Small intestine (tissue), 7 donors: ENCODE measurements around the gene OPCML. TPM values are rescaled to one million over a fixed set of nuclear protein-coding genes. Genes with fewer than 3 reads are reported as not detected.

Experiments
- DNase-seq, 2 donors: peaks; one replicate each; pipeline versions ENCODE4 v3.0.0 to v3.0.0-alpha.2; 2013
- FAIRE-seq: peaks from 2 replicates; lab custom pipeline; 2012; peaks lifted over from hg19 to GRCh38; lab: Jason Lieb, UNC
- H3K27ac ChIP-seq, 3 donors: one replicate each; pipeline ENCODE4 v1.5.1; 2013; ENCODE audit warnings: low read length in 2 of 3, mild to moderate bottlenecking in 2 of 3, control low read depth in 1 of 3, inconsistent platforms in 1 of 3, low read depth in 1 of 3, moderate library complexity in 1 of 3
- H3K27me3 ChIP-seq, 3 donors: one replicate each; pipeline ENCODE4 v1.6.1; 2013; ENCODE audit warnings: low read length in 3 of 3, inconsistent platforms in 1 of 3; ENCODE audit not compliant: control insufficient read depth in 3 of 3, insufficient read depth in 3 of 3
- H3K36me3 ChIP-seq, 3 donors: one replicate each; pipeline ENCODE4 v1.6.1; 2013; ENCODE audit warnings: low read length in 3 of 3, inconsistent platforms in 1 of 3, low read depth in 1 of 3, mild to moderate bottlenecking in 1 of 3, moderate library complexity in 1 of 3; ENCODE audit not compliant: control insufficient read depth in 3 of 3, insufficient read depth in 2 of 3
- H3K4me1 ChIP-seq, 3 donors: one replicate each; pipeline ENCODE4 v1.6.1; 2013; ENCODE audit warnings: low read length in 2 of 3, inconsistent platforms in 1 of 3, low read depth in 1 of 3, mild to moderate bottlenecking in 1 of 3, moderate library complexity in 1 of 3; ENCODE audit not compliant: control insufficient read depth in 3 of 3, insufficient read depth in 2 of 3
- H3K4me3 ChIP-seq, 3 donors: one replicate each; pipeline ENCODE4 v1.5.1; 2013; ENCODE audit warnings: low read length in 3 of 3, control low read depth in 1 of 3, inconsistent platforms in 1 of 3, low read depth in 1 of 3, mild to moderate bottlenecking in 1 of 3, moderate library complexity in 1 of 3
- H3K9me3 ChIP-seq, 2 donors: one replicate each; pipeline ENCODE4 v1.6.1; 2013; ENCODE audit warnings: low read depth in 1 of 2, low read length in 1 of 2; ENCODE audit not compliant: control insufficient read depth in 2 of 2, insufficient read depth in 1 of 2
- WGBS, 3 donors: extraction: QIAGEN DNeasy Blood & Tissue Kit; methylation state at CpG; one replicate each; pipeline ENCODE4 v1.1.7; 2013; 5-methylcytosine and 5-hydroxymethylcytosine counted together
- polyA plus RNA-seq, 4 donors: library from polyadenylated mRNA; stranded (reverse) in 3 of 4; unstranded in 1 of 4; fragments of 200-250 nt in 3 of 4; fragments of 120-200 nt in 1 of 4; gene quantifications; one replicate each; pipeline versions ENCODE4 v1.2.1 to v1.2.3, GENCODE V29; 2013
- donor health status: healthy with polysubstance abuse.
- donor health status: control.
- donor health status: control.
- donor health status: Bipolar disorder and iron deficiency.
- donor health status: healthy.

Gene OPCML
- polyA plus RNA-seq, 4 donors: 0.16 to 2.0 TPM; not detected in 2

DNA sequence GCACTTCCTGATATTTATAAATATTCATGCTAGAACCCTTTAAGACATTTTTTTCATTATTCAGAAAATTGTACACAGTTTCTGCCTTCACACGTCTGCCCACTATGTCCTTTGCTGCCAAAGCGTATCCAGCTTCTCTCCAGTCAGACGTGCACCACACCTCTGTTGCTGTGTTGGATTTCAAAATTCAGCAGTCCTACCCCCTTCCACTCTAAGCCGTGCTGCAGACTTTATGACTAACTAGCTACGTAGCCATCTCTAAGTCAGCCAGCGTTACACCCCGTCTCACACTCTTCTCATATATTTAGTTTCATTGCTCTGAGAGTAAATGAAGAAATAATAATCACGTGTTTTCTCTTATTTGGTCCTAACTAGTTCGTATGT lies 28.2 kb upstream of the OPCML start:
- Histone ChIP-seq H3K4me3 (no peak overlapping the region), H3K4me1 (no peaks in the 10 kb centered on the region), H3K9me3 (no peaks in the 10 kb centered on the region), H3K27me3 (no peaks in the 10 kb centered on the region), H3K27ac (no peak overlapping the region), H3K36me3 (no peaks in the 10 kb centered on the region)
- FAIRE-seq (no peak), DNase-seq (no peak)
- WGBS, 3 donors: 60 to 69% (median 60%) methylated on average over 9 of the region's 9 CpGs

DNA sequence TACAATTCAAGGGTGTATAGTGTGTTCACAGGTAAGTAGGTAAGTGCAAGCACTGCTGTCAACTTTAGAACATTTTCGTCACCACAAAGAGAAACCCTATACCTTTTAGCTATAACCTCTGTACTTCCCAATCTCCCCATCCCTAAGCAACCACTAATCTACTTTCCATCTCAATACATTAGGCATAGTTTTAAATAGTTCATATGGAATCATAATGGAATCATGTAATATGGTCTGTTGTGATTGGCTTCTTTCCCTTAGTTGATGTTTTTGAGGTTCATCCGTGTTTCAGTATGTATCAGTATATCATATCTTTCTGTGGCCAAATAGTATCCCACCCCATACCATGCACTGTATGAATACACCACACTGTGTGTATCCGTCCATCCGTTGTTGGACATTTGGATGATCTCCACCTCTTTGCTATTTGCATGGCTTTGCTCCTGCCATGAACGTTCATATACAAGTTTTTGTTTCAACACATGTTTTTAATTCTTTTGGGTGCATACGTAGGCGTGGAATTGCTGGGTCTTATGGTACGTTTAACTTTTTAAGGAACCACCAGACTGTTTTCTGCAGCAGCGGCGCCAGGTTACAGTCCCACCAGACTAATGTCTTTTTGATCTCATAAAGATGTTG lies 27.7 kb upstream of the OPCML start:
- H3K4me1 ChIP-seq: no peaks in the 10 kb centered on the region
- H3K36me3 ChIP-seq: no peaks in the 10 kb centered on the region
- H3K27ac ChIP-seq: no peak overlapping the region
- no peaks in the 10 kb centered on the region for H3K27me3 ChIP-seq
- FAIRE-seq: no peak
- DNase-seq: no peak
- no peak overlapping the region for H3K4me3 ChIP-seq
- H3K9me3 ChIP-seq: no peaks in the 10 kb centered on the region
- WGBS, 3 donors: 86 to 89% (median 89%) methylated on average over 10 of the region's 10 CpGs

DNA sequence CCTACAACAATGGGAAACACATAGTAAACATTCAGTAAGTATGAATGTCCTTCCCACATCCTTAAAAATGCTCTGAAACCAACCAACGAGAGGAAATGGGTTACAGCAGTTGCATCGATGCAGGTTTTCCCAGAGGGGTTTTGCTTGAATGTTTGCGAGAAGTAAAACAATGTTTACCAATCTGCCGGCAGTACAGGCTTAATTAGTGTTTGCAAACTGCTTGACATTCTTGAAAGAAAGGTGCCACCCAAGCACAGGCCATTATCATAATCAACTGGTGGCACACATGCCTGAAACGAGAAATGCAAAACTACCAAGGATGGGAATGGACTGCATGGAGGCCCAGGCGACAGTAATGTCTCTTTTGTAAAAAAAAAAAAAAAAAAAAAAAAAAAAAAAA lies 27.1 kb upstream of the OPCML start:
- Histone ChIP-seq H3K4me1 (no peaks in the 10 kb centered on the region), H3K36me3 (no peaks in the 10 kb centered on the region), H3K27me3 (no peaks in the 10 kb centered on the region), H3K9me3 (no peaks in the 10 kb centered on the region), H3K27ac (no peak overlapping the region), H3K4me3 (no peak overlapping the region)
- no peak for FAIRE-seq
- no peak for DNase-seq
- 45 to 59% (median 48%) methylated on average over 6 of the region's 6 CpGs for WGBS, 3 donors

DNA sequence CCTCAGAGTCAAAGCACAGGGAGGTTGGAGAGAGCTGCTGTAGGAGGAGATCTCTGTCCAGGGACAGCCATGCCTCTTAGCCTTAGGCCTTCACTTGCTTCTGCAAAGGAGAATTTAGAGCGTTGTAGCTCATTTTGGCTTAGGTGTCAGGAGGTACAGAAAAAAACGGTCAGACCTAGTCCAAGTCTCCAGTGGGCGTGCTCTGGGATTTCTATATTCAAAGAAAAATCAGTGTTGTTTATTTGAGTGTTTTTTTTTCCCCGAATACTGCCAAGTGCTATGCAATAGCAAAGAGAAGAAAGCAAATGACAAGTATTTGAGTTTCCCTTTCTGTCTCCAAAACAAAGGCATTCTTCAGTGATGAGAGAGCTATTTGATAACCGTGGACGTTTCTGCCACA lies 22.7 kb upstream of the OPCML start:
- DNase-seq (no peak), FAIRE-seq (no peak)
- no peak overlapping the region for H3K4me3 ChIP-seq
- H3K36me3 ChIP-seq: no peaks in the 10 kb centered on the region
- WGBS, 3 donors: 56 to 64% (median 60%) methylated on average over 6 of the region's 6 CpGs
- no peaks in the 10 kb centered on the region for H3K4me1 ChIP-seq
- no peaks in the 10 kb centered on the region for H3K27me3 ChIP-seq
- no peak overlapping the region for H3K27ac ChIP-seq
- no peaks in the 10 kb centered on the region for H3K9me3 ChIP-seq

DNA sequence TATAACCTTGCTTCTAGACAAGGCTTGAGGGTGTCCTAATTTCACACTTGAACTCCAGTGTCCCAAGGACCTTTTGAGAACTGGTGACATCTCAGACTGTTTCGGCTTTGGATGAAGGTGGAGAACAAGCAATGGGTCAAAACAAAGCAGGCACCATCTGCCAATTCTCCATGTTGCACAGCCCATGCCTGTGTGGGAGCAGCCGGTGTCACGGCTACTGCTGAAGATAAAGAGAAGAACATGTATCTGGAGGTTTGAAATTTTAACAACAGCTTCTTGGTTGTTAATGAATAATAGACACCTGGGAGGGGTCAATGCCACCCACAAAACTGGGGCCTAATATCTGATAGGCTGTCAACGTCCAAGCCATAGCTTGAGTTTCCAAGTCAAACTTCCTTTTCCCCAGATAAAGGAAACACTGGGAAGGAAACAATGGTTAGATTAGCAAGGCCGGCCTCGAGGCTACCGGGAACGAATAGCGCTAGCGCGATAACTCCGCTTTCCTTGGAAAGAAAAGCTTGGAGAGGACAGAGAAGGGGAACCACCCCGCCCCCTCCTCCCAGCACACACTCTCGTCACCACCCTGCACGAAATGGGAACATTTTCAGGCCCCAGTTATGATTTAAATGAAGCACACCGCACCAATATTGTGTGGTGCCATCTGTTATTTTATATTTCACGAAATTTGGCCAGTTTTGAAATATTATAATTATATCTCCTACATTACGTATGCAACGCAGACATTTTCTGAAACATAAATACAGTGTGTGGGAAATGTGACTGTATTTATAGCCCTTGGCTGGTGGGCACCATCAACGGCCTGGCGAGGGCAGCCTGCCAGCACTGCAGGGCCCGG lies 21.8 kb upstream of the OPCML start:
- WGBS, 3 donors: 62 to 71% (median 68%) methylated on average over 22 of the region's 22 CpGs
- Histone ChIP-seq H3K4me1 (no peaks in the 10 kb centered on the region), H3K4me3 (no peak overlapping the region), H3K9me3 (no peaks in the 10 kb centered on the region), H3K27ac (no peak overlapping the region), H3K27me3 (no peaks in the 10 kb centered on the region), H3K36me3 (no peaks in the 10 kb centered on the region)
- DNase-seq: no peak
- no peak for FAIRE-seq

DNA sequence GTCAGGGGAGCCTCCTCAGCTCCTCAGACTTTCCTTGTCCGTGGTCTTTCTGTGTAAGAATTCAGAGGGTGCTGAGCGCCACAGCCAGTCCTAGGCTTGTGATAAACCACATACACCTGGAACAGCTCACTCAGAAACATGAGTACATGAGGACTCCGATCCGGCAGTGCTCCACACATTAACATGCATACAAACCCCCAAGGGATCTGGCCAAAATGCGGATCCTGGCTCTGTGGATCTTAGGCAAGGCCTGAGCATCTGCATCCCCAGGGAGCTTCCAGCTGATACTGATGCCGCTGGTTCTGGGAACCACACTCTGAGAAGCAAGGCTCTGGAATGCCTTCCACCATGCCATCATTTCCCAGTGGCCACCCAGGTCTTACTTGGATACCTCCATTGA lies 20.6 kb upstream of the OPCML start:
- DNase-seq: no peak
- no peaks in the 10 kb centered on the region for H3K9me3 ChIP-seq
- no peaks in the 10 kb centered on the region for H3K27me3 ChIP-seq
- 91 to 96% (median 94%) methylated on average over 6 of the region's 6 CpGs for WGBS, 3 donors
- FAIRE-seq: no peak
- H3K27ac ChIP-seq: no peak overlapping the region
- H3K36me3 ChIP-seq: no peaks in the 10 kb centered on the region
- no peaks in the 10 kb centered on the region for H3K4me1 ChIP-seq
- H3K4me3 ChIP-seq: no peak overlapping the region

DNA sequence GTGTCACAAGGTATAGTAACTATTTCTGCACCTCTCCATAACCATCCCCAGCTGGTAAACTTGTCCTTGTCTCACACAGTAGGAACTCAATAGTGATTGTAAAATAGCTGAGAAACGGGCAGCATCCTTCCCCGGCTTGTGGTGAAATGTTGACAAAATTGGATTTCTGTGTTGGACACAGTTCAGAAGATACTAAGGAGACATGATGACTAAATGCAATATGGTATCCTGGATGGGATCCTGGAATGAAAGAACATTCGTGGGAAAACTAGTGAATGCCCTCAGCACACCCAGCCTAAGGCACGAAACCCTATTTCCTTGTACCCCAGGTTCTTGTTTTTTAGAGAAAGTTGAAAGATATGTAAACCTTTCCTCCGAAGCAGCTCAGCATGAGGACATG lies 18.8 kb upstream of the OPCML start:
- 79 to 87% (median 85%) methylated on average over 5 of the region's 5 CpGs for WGBS, 3 donors
- no peak for FAIRE-seq
- no peaks in the 10 kb centered on the region for H3K4me1 ChIP-seq
- no peak for DNase-seq
- H3K27ac ChIP-seq: no peak overlapping the region
- H3K36me3 ChIP-seq: no peaks in the 10 kb centered on the region
- H3K27me3 ChIP-seq: no peaks in the 10 kb centered on the region
- H3K9me3 ChIP-seq: no peaks in the 10 kb centered on the region
- no peak overlapping the region for H3K4me3 ChIP-seq

DNA sequence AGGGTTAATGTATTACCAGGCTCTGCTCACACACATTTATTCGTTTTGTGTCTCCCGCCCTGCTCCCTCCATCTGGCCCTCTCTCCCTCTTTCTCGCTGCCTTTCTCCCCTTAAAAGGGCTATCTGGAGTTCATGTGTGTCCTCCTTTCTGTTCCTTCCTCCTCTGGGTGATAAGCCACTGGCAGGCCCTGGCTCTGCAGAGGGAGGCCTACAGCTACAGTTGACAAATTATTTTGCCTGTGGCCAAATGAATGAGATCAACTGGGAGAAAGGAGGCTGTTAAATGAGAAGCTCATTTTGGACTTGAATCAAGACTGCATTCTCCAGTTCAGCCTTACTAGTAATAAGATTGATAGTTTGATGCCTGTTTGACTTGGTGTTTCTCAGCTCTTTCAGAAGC lies 17.5 kb upstream of the OPCML start:
- Histone ChIP-seq H3K27me3 (no peaks in the 10 kb centered on the region), H3K4me1 (no peaks in the 10 kb centered on the region), H3K4me3 (no peak overlapping the region), H3K27ac (no peak overlapping the region), H3K9me3 (no peaks in the 10 kb centered on the region), H3K36me3 (no peaks in the 10 kb centered on the region)
- DNase-seq: no peak
- WGBS, 3 donors: 13 to 36% (median 19%) methylated on average over 3 of the region's 3 CpGs
- no peak for FAIRE-seq
